ENCODE results near the gene EVI5. TPM values are rescaled to one million over a fixed set of nuclear protein-coding genes. Genes with fewer than 3 reads are reported as not detected.
A peak's percentile ranks its signal among the peaks of the same experiment; 100 is the strongest.

Gene EVI5
- total RNA-seq, 1 experiment from 2014 or later: 31.6 TPM

- ChIA-PET CTCF (interaction anchor here (0.5 kb wide), 1 partner anchor 1561 kb away, joined by 9 read pairs; no protein-coding TSS in a partner anchor), POLR2A (ENCODE audit: low non-redundant PET) (interaction anchor here (0.7 kb wide), 1 partner anchor 382 kb away, joined by 10 read pairs; no protein-coding TSS in a partner anchor)
- DNase-seq (ENCODE audit: low spot score): peak; percentile 42
- Histone ChIP-seq H3K36me3 (ENCODE audit: insufficient read depth, low read length, poor library complexity, severe bottlenecking) (no peaks in the 10 kb centered on the region), H3K27ac (ENCODE audit: low read depth, low read length, poor library complexity, severe bottlenecking) (no peak overlapping the region), H3K4me3 (ENCODE audit: low read depth, low read length, poor library complexity, severe bottlenecking) (peak overlapping the region; percentile 61), H3K27me3 (replicated peaks; ENCODE audit: insufficient read depth, low read depth, low read length, poor library complexity) (peaks cover 68% of the 10 kb centered on the region), H3K4me1 (ENCODE audit: insufficient read depth, low read length, poor library complexity, severe bottlenecking) (peaks cover 22% of the 10 kb centered on the region), H3K9me3 (ENCODE audit: low read depth, low read length, poor library complexity, severe bottlenecking) (no peaks in the 10 kb centered on the region)
- no TSS peak for BruUV-seq (replicated peaks)
- TF ChIP-seq EZH2 (IDR thresholded peaks at IDR 0.05; ENCODE audit: borderline replicate concordance, low read depth, low read length, poor library complexity, severe bottlenecking) (peak; percentile 50), CTCF (conservative IDR thresholded peaks at IDR 0.05; ENCODE audit: low read depth, low read length) (peak; percentile 57)
- intact Hi-C loops (cut with micrococcal nuclease; ENCODE audit: unreplicated experiment): loop anchor here (10.0 kb wide), 2 partner anchors 111 to 171 kb away; no protein-coding TSS in a partner anchor
Measured at GRCh38 chr1:92485381-92486250, 299.3 kb downstream of the EVI5 start.

- no peaks in the 10 kb centered on the region for H3K9me3 ChIP-seq (ENCODE audit: low read depth, low read length, poor library complexity, severe bottlenecking)
- H3K4me3 ChIP-seq (ENCODE audit: low read depth, low read length, poor library complexity, severe bottlenecking): peak overlapping the region; percentile 61
- BruUV-seq (replicated peaks): no TSS peak
- intact Hi-C loops (cut with micrococcal nuclease; ENCODE audit: unreplicated experiment): loop anchor here (10.0 kb wide), 2 partner anchors 110 to 170 kb away; no protein-coding TSS in a partner anchor
- no peak for TF ChIP-seq EZH2 (IDR thresholded peaks at IDR 0.05; ENCODE audit: borderline replicate concordance, low read depth, low read length, poor library complexity, severe bottlenecking)
- TF ChIP-seq CTCF (conservative IDR thresholded peaks at IDR 0.05; ENCODE audit: low read depth, low read length): 0 out of 2 replicates have a peak, but pooled peaks have one; percentile 7
- ChIA-PET POLR2A (ENCODE audit: low non-redundant PET) (interaction anchor here (0.7 kb wide), 1 partner anchor 381 kb away, joined by 10 read pairs; no protein-coding TSS in a partner anchor), CTCF (interaction anchor here (0.5 kb wide), 1 partner anchor 1562 kb away, joined by 9 read pairs; no protein-coding TSS in a partner anchor)
- H3K27ac ChIP-seq (ENCODE audit: low read depth, low read length, poor library complexity, severe bottlenecking): no peak overlapping the region
- peaks cover 22% of the 10 kb centered on the region for H3K4me1 ChIP-seq (ENCODE audit: insufficient read depth, low read length, poor library complexity, severe bottlenecking)
- DNase-seq (ENCODE audit: low spot score): peak; percentile 45
- peaks cover 68% of the 10 kb centered on the region for H3K27me3 ChIP-seq (replicated peaks; ENCODE audit: insufficient read depth, low read depth, low read length, poor library complexity)
- no peaks in the 10 kb centered on the region for H3K36me3 ChIP-seq (ENCODE audit: insufficient read depth, low read length, poor library complexity, severe bottlenecking)
Measured at GRCh38 chr1:92484472-92485380, 300.2 kb downstream of the EVI5 start.
